ENCODE data around the gene LRIT1.
A peak's percentile ranks its signal among the peaks of the same experiment; 100 is the strongest.

LRIT1 gene

DNA sequence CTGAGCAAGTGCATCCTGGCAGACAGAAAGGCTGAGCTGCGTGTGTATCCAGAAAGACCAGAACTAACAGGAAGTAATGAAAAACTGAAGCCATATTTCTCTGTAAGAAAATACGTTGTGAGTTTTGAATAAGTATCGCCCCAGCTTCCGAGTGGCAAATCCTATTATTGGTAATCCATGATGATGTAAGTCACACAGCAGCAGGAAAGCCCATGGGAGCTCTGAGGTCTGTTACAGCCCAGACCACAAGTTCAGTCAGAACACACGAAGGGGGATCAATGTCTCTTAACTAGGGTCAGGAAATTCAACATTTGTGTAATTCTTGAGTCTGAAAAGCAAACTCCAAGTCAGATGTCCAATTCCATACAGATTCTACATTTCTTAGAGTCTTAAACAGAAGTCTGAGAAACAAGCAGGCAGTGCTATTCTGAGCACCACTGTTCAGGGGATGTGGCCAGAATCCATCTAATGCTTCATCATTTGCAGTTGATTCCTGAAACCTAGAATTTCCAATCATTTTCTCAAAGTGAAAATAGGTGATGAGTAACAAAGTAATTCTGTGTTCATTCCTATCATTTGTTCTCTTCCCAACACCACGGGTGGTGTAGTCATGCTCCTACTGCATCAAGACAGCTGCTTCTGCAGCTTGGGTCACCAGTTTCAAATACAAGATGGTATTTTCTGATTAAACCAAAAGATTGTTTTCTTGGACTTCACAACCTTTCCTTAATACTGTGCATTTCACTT, 15.7 kb downstream of the LRIT1 start, which contains the start of gene LRIT2:
LRIT2 (minus strand) TSS at position 118 of the 747 bp plus-strand sequence; CDS start at position 94, 24 bp downstream.
- Histone ChIP-seq H3K36me3 (no peaks in the 10 kb centered on the region), H3K4me3 (ENCODE audit: low read depth, low read length) (no peak within 1 kb of the TSS; the same call in none of the 2 replicates), H3K27ac (no peak within 1 kb of the TSS), H3K9me3 (ENCODE audit: severe bottlenecking) (no peaks in the 10 kb centered on the region), H3K27me3 (ENCODE audit: insufficient read depth, low read depth, severe bottlenecking) (no peaks in the 10 kb centered on the region)
- DNase-seq, result peak; percentile 60
- no peak for TF ChIP-seq CTCF (IDR thresholded peaks at IDR 0.05; ENCODE audit: low read depth, low read length)

DNA sequence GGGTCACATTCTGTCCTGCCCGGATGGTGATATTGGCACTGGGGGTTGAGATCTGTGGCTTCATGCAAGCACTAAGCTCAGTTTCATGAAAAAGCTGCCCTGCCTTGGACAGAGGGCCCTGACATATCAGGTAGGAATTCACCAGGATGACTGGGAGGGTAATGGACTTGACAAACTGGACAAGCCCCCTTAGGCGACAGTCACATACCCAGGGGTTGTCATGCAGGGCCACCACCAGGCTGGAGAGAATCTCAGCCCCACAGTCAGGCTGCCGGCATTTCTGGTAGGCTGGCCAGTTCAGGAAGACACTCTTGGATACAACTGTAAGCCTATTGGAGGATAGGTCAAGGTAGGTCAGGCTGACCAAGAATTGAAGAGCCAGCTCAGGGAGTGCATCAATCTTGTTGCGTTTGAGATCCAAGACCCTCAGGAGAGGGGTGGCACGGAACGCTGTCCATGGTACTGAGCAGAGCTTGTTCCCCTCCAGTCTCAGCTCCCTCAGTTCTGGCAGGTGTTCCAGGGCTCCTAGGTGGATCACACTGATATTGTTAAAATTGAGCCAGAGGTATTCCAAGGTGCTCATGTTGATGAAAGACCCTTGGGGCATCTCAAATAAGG, 16.8 kb downstream of the LRIT1 start:
- TF ChIP-seq CTCF (IDR thresholded peaks at IDR 0.05; ENCODE audit: low read depth, low read length), result no peak
- H3K36me3 ChIP-seq, result no peaks in the 10 kb centered on the region; the same call in 1 of the 2 replicates
- H3K27ac ChIP-seq, result no peak overlapping the region
- H3K27me3 ChIP-seq (ENCODE audit: insufficient read depth, low read depth, severe bottlenecking), result no peaks in the 10 kb centered on the region
- no peak for DNase-seq
- H3K4me3 ChIP-seq (ENCODE audit: low read depth, low read length), result no peak overlapping the region
- no peaks in the 10 kb centered on the region for H3K9me3 ChIP-seq (ENCODE audit: severe bottlenecking)

DNA sequence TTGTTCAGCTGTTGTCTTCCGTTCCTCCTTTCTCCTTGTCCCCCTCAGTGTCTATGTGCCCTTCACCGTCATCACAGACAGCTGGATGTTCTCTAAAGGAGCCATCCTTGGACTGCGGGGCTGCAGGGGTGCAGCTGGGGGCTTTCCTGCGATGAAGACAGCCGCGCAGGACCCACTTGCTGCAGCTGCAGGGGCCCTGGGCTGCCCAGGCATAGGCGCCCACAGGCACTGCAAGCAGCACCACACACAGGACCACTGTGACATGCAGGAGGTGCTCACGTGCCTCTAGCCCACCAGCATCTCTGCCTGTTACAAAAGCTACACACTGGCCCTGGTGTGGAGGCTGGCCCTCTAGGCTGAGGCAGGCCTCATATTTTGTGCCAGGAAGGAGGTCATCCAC, 19.4 kb downstream of the LRIT1 start:
- Histone ChIP-seq H3K27me3 (ENCODE audit: insufficient read depth, low read depth, severe bottlenecking) (no peaks in the 10 kb centered on the region), H3K36me3 (peaks cover 20% of the 10 kb centered on the region), H3K9me3 (ENCODE audit: severe bottlenecking) (no peaks in the 10 kb centered on the region), H3K27ac (no peak overlapping the region), H3K4me3 (ENCODE audit: low read depth, low read length) (no peak overlapping the region)
- DNase-seq, result no peak
- no peak for TF ChIP-seq CTCF (IDR thresholded peaks at IDR 0.05; ENCODE audit: low read depth, low read length)

- Histone ChIP-seq H3K9me3 (ENCODE audit: severe bottlenecking) (no peaks in the 10 kb centered on the region), H3K27me3 (ENCODE audit: insufficient read depth, low read depth, severe bottlenecking) (no peaks in the 10 kb centered on the region), H3K36me3 (peaks cover 60% of the 10 kb centered on the region), H3K27ac (no peak overlapping the region), H3K4me3 (ENCODE audit: low read depth, low read length) (no peak overlapping the region)
- no peak for TF ChIP-seq CTCF (IDR thresholded peaks at IDR 0.05; ENCODE audit: low read depth, low read length)
- no peak for DNase-seq
Measured at GRCh38 chr10:84217746-84218145, 23.6 kb downstream of the LRIT1 start.

DNA sequence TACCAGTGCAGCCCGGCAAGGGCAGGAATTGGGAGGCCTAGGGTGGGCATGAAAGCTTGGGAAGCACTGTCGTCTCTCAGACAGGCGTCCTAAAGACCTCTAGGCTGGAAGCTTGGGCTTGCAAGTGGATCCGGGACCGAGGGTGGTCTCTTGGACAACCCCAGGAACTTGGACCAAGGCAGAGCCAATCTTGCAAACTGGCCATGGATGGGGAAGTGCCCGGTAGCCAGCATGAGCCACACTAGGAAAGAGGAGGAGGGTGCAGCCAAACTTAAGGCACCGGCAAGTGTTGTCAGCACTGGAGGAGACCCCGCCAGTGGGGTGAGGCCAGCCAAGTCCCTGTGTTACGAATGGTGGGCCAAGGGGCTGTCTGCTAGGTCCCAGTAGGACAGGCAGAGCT, 24.5 kb downstream of the LRIT1 start:
- Histone ChIP-seq H3K36me3 (peaks cover 69% of the 10 kb centered on the region), H3K27me3 (ENCODE audit: insufficient read depth, low read depth, severe bottlenecking) (no peaks in the 10 kb centered on the region), H3K9me3 (ENCODE audit: severe bottlenecking) (no peaks in the 10 kb centered on the region), H3K27ac (no peak overlapping the region), H3K4me3 (ENCODE audit: low read depth, low read length) (no peak overlapping the region)
- DNase-seq, result no peak
- TF ChIP-seq CTCF (IDR thresholded peaks at IDR 0.05; ENCODE audit: low read depth, low read length), result no peak
